SU-DHL-6 (cell line): ENCODE results near the gene TUNAR.

Experiments used
- H2AFZ ChIP-seq: fragments of 200-600 bp; sonication (generic); 2 replicates; pipeline ENCODE4 v1.6.1; 2014; ENCODE audit warnings: low read depth, mild to moderate bottlenecking, moderate library complexity, mixed read lengths, antibody characterized with exemption, low read length; ENCODE audit not compliant: severe bottlenecking
- H3F3A ChIP-seq: fragments of 200-600 bp; shearing (Covaris generic); 2 replicates; pipeline ENCODE4 v1.6.0; 2016; ENCODE audit warnings: antibody characterized with exemption, mild to moderate bottlenecking; ENCODE audit not compliant: insufficient read depth
- H3K27ac ChIP-seq: fragments of 200-600 bp; sonication (generic); 2 replicates; pipeline ENCODE4 v1.5.1; 2016; ENCODE audit warnings: low read depth, mild to moderate bottlenecking, low read length, moderate library complexity, mixed read lengths
- H3K27me3 ChIP-seq: fragments of 200-600 bp; sonication (generic), shearing (Covaris generic); 2 replicates; pipeline ENCODE4 v1.6.0; 2014; ENCODE audit warnings: mild to moderate bottlenecking, low read length
- H3K36me3 ChIP-seq: fragments of 200-600 bp; sonication (generic); 2 replicates; pipeline ENCODE4 v1.6.1; 2014; ENCODE audit warnings: mild to moderate bottlenecking, low read length, mixed read lengths
- H3K4me2 ChIP-seq: fragments of 300-600, 200-600 bp; shearing (Covaris generic), sonication (generic); 2 replicates; pipeline ENCODE4 v1.6.0; 2014; ENCODE audit warnings: low read length, low read depth, mild to moderate bottlenecking; ENCODE audit not compliant: poor library complexity, severe bottlenecking
- H3K4me3 ChIP-seq: fragments of 200-600 bp; sonication (generic); 2 replicates; pipeline ENCODE4 v1.5.1; 2014; ENCODE audit warnings: antibody characterized with exemption, low read length, mild to moderate bottlenecking, mixed read lengths; ENCODE audit not compliant: insufficient read depth, poor library complexity, severe bottlenecking
- H3K79me2 ChIP-seq: fragments of 200-600 bp; sonication (generic); 2 replicates; pipeline ENCODE4 v1.6.1; 2014; ENCODE audit warnings: mild to moderate bottlenecking, low read length, moderate library complexity; ENCODE audit not compliant: insufficient read depth
- H3K9ac ChIP-seq: fragments of 200-600 bp; sonication (generic); 2 replicates; pipeline ENCODE4 v1.7.0; 2014; ENCODE audit warnings: mild to moderate bottlenecking, low read length
- H3K9me2 ChIP-seq: fragments of 200-600 bp; sonication (generic); replicated peaks from 2 replicates; pipeline ENCODE4 v1.6.1; 2014; ENCODE audit warnings: low read length; ENCODE audit not compliant: insufficient read depth
- H3K9me3 ChIP-seq: fragments of 200-600 bp; sonication (generic); 2 replicates; pipeline ENCODE4 v1.6.1; 2014; ENCODE audit warnings: low read length, mixed read lengths; ENCODE audit not compliant: insufficient read depth
- H4K20me1 ChIP-seq: fragments of 200-600 bp; sonication (generic); 2 replicates; pipeline ENCODE4 v1.6.1; 2014; ENCODE audit warnings: low read depth, mild to moderate bottlenecking, antibody characterized with exemption, low read length, moderate library complexity, mixed read lengths
- EZH2phosphoT487 ChIP-seq: fragments of 200-600 bp; sonication (generic), shearing (Covaris generic); conservative IDR thresholded peaks from 2 replicates; pipeline ENCODE4 v1.6.1; 2018; ENCODE audit warnings: mild to moderate bottlenecking, antibody characterized with exemption, low read length, moderate library complexity, mixed read lengths
- TF ChIP-seq, protein P1 (sequence below): fragments of 200-600 bp; sonication (generic); IDR thresholded peaks from one replicate; pipeline ENCODE4 v1.5.1; 2017; ENCODE audit warnings: antibody characterized with exemption, mild to moderate bottlenecking, low read length, moderate library complexity; ENCODE audit not compliant: insufficient read depth, poor library complexity, severe bottlenecking

TUNAR gene

DNA sequence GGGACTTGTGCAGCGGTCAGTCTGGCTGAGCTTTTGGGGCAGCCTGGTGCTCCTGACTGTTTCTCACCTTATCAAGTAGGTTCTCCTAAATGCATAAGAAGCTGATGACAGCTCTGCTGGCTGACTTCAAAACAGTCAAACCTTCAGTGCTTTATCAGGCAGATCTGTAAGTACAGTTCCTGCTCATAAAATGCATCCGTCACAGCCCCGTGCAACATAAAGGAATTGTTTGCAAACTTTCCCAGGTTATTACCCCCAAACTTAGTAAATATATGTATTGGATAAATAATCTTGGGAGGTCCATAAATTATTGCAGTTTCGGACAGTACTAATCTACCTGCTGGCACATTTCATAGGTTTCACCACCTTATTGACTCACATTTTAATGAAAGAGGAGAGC lies 10.7 kb downstream of the TUNAR start:
- H3K27me3 ChIP-seq = no peaks in the 10 kb centered on the region
- no peaks in the 10 kb centered on the region for H3K9me3 ChIP-seq
- no peaks in the 10 kb centered on the region for H3K36me3 ChIP-seq
- H3K9me2 ChIP-seq = no peaks in the 10 kb centered on the region
- H3K27ac ChIP-seq = no peak overlapping the region
- H2AFZ ChIP-seq = no peak overlapping the region
- no peak for TF ChIP-seq EZH2phosphoT487
- TF ChIP-seq, protein P1, sequence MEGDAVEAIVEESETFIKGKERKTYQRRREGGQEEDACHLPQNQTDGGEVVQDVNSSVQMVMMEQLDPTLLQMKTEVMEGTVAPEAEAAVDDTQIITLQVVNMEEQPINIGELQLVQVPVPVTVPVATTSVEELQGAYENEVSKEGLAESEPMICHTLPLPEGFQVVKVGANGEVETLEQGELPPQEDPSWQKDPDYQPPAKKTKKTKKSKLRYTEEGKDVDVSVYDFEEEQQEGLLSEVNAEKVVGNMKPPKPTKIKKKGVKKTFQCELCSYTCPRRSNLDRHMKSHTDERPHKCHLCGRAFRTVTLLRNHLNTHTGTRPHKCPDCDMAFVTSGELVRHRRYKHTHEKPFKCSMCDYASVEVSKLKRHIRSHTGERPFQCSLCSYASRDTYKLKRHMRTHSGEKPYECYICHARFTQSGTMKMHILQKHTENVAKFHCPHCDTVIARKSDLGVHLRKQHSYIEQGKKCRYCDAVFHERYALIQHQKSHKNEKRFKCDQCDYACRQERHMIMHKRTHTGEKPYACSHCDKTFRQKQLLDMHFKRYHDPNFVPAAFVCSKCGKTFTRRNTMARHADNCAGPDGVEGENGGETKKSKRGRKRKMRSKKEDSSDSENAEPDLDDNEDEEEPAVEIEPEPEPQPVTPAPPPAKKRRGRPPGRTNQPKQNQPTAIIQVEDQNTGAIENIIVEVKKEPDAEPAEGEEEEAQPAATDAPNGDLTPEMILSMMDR = no peak
- no peak overlapping the region for H3K4me2 ChIP-seq
- H3K79me2 ChIP-seq = no peaks in the 10 kb centered on the region
- H4K20me1 ChIP-seq = no peaks in the 10 kb centered on the region
- H3F3A ChIP-seq = no peaks in the 10 kb centered on the region
- H3K9ac ChIP-seq = no peak overlapping the region
- no peak overlapping the region for H3K4me3 ChIP-seq

GRCh38 chr14:95889236-95889979 lies 12.8 kb downstream of the TUNAR start:
- Histone ChIP-seq H3K36me3 (no peaks in the 10 kb centered on the region), H3K9me3 (no peaks in the 10 kb centered on the region), H3K27me3 (no peaks in the 10 kb centered on the region), H3K9ac (peak overlapping the region; percentile 34; the same call in 1 of the 2 replicates), H2AFZ (peak overlapping the region; percentile 29), H3K27ac (peak overlapping the region; percentile 61), H3K79me2 (no peaks in the 10 kb centered on the region), H3F3A (no peaks in the 10 kb centered on the region), H4K20me1 (no peaks in the 10 kb centered on the region), H3K4me2 (peak overlapping the region; percentile 45), H3K9me2 (no peaks in the 10 kb centered on the region), H3K4me3 (no peak overlapping the region)
- no peak for TF ChIP-seq EZH2phosphoT487
- TF ChIP-seq, protein P1 = no peak

DNA sequence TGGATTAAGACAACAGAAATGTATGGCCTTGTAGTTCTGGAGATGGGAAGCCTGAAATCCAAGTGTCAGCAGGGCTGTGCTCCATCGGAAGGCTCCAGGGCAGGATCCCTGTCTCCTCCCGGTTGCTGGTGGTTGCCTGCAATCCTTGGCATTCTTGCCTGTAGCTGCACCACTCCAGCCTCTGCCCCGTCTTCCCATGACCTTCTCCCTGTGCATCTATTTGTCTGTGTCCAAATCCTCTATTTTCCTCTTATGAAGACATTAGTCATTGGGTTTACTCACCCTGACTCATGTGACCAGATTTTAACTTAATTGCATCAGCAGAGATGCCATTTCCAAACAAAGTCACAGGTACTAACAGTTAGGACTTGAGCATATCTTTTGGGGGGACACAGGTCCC lies 15.1 kb downstream of the TUNAR start:
- Histone ChIP-seq H3F3A (no peaks in the 10 kb centered on the region), H3K4me2 (no peak overlapping the region), H3K27ac (no peak overlapping the region)

More for the DNA sequence above, 15.1 kb downstream of the TUNAR start:
- Histone ChIP-seq H3K36me3 (no peaks in the 10 kb centered on the region), H4K20me1 (no peaks in the 10 kb centered on the region), H3K27me3 (no peaks in the 10 kb centered on the region), H3K9me2 (no peaks in the 10 kb centered on the region), H3K9me3 (no peaks in the 10 kb centered on the region), H2AFZ (no peak overlapping the region), H3K9ac (no peak overlapping the region), H3K79me2 (no peaks in the 10 kb centered on the region), H3K4me3 (no peak overlapping the region)
- TF ChIP-seq, protein P1 = no peak
- TF ChIP-seq EZH2phosphoT487 = no peak
